Stimulated activated CD4-positive, alpha-beta T cell treated with anti-CD3 and anti-CD28 coated beads, Interleukin-15, amount 100 ng/mL, for 1 hour (primary cell): ENCODE measurements around the gene SEMA7A.
"Not testable (repeated sequence)": the region's sequence is repeated elsewhere in the genome, so short reads cannot be mapped to it uniquely, and the experiment has no call there.

Experiments used
- DNase-seq, 2 donors: peaks; one replicate each; pipeline ENCODE4 v3.0.0-alpha.2; 2020; ENCODE audit warnings: low read depth in 1 of 2, low spot score in 1 of 2

The SEMA7A gene

GRCh38 chr15:74373731-74374647 lies 59.8 kb downstream of the SEMA7A start:
- DNase-seq = peak; percentile 91 to 92

- DNase-seq = no peak
Measured at GRCh38 chr15:74373056-74373650, 60.6 kb downstream of the SEMA7A start.

GRCh38 chr15:74370471-74370870 lies 63.3 kb downstream of the SEMA7A start:
- DNase-seq = no peak

- DNase-seq = no peak
Measured at GRCh38 chr15:74369756-74370155, 64.0 kb downstream of the SEMA7A start.

- no peak for DNase-seq
Measured at GRCh38 chr15:74369084-74369745, 64.5 kb downstream of the SEMA7A start.

- no peak for DNase-seq
Measured at GRCh38 chr15:74368121-74368520, 65.6 kb downstream of the SEMA7A start.

GRCh38 chr15:74367296-74367854 lies 66.4 kb downstream of the SEMA7A start, which contains the start of gene CYP11A1:
Gene CYP11A1, minus strand, starts transcription at chr15:74367646. Its CDS starts 61 bp downstream, at chr15:74367585.
- no peak for DNase-seq

GRCh38 chr15:74365598-74366445 lies 67.9 kb downstream of the SEMA7A start:
- no peak for DNase-seq

- no peak for DNase-seq
Measured at GRCh38 chr15:74364936-74365597, 68.7 kb downstream of the SEMA7A start.

- no peak for DNase-seq
Measured at GRCh38 chr15:74362482-74362881, 71.3 kb downstream of the SEMA7A start.

GRCh38 chr15:74360855-74361254 lies 72.9 kb downstream of the SEMA7A start:
- not testable (repeated sequence) for DNase-seq

GRCh38 chr15:74359376-74359775 lies 74.4 kb downstream of the SEMA7A start:
- not testable (repeated sequence) for DNase-seq
